DND-41 (cell line): ENCODE measurements around the gene RAB6A.
A peak's percentile ranks its signal among the peaks of the same experiment; 100 is the strongest.

Experiments used
- ATAC-seq: fragments of 200-7000 bp; cut with Tn5 transposase; 3 replicates; pipeline ENCODE4 v1.9.1; 2021; ENCODE audit warnings: low read depth; ENCODE audit not compliant: insufficient read depth
- DNase-seq: peaks from one replicate; pipeline ENCODE4 v3.0.0-alpha.2; 2020
- H2AFZ ChIP-seq: 2 replicates; pipeline ENCODE4 v1.6.0; 2012; ENCODE audit warnings: low read depth, low read length
- H3K27ac ChIP-seq: 2 replicates; pipeline ENCODE4 v1.5.1; 2012; ENCODE audit warnings: low read length, inconsistent platforms
- H3K27me3 ChIP-seq: fragments of 200-600 bp; sonication (generic); 2 replicates; pipeline ENCODE4 v1.6.0; 2012; ENCODE audit warnings: low read length, mild to moderate bottlenecking, inconsistent platforms; ENCODE audit not compliant: insufficient read depth, poor library complexity
- H3K36me3 ChIP-seq: 2 replicates; pipeline ENCODE4 v1.5.1; 2012; ENCODE audit warnings: low read length, inconsistent platforms; ENCODE audit not compliant: insufficient read depth
- H3K4me1 ChIP-seq: 2 replicates; pipeline ENCODE4 v1.5.1; 2012; ENCODE audit warnings: mild to moderate bottlenecking, low read length; ENCODE audit not compliant: insufficient read depth
- H3K4me2 ChIP-seq: 2 replicates; pipeline ENCODE4 v1.6.0; 2012; ENCODE audit warnings: mild to moderate bottlenecking, moderate library complexity, low read length, inconsistent platforms; ENCODE audit not compliant: insufficient read depth
- H3K4me3 ChIP-seq, 2 experiments: fragments of 200-600 bp in 1 of 2; shearing (Covaris generic) in 1 of 2; 2 replicates each; pipeline ENCODE4 v1.5.1; 2012 to 2016; ENCODE audit warnings: inconsistent platforms in 2 of 2, low read length in 2 of 2, mild to moderate bottlenecking in 2 of 2, low read depth in 1 of 2, moderate library complexity in 1 of 2
- H3K79me2 ChIP-seq: 2 replicates; pipeline ENCODE4 v1.6.0; 2012; ENCODE audit warnings: low read length, inconsistent platforms; ENCODE audit not compliant: insufficient read depth
- H3K9ac ChIP-seq: 2 replicates; pipeline ENCODE4 v1.6.0; 2012; ENCODE audit warnings: low read depth, mild to moderate bottlenecking, inconsistent platforms, low read length, moderate library complexity
- H3K9me3 ChIP-seq: 2 replicates; pipeline ENCODE4 v1.5.1; 2012; ENCODE audit warnings: low read length, moderate library complexity, mild to moderate bottlenecking, inconsistent platforms; ENCODE audit not compliant: insufficient read depth, severe bottlenecking
- H4K20me1 ChIP-seq: 2 replicates; pipeline ENCODE4 v1.6.0; 2012; ENCODE audit warnings: low read length; ENCODE audit not compliant: insufficient read depth
- CTCF ChIP-seq: IDR thresholded peaks from 2 replicates; pipeline ENCODE4 v1.5.1; 2012; ENCODE audit warnings: borderline replicate concordance, low read length, moderate library complexity, mild to moderate bottlenecking; ENCODE audit not compliant: poor library complexity, severe bottlenecking; ENCODE audit errors: extremely low read depth
- EZH2 ChIP-seq: IDR thresholded peaks from 3 replicates; pipeline ENCODE4 v1.6.1; 2012; ENCODE audit warnings: borderline replicate concordance, low read depth, mild to moderate bottlenecking, moderate library complexity, low read length, inconsistent platforms; ENCODE audit not compliant: severe bottlenecking

Gene RAB6A

DNA sequence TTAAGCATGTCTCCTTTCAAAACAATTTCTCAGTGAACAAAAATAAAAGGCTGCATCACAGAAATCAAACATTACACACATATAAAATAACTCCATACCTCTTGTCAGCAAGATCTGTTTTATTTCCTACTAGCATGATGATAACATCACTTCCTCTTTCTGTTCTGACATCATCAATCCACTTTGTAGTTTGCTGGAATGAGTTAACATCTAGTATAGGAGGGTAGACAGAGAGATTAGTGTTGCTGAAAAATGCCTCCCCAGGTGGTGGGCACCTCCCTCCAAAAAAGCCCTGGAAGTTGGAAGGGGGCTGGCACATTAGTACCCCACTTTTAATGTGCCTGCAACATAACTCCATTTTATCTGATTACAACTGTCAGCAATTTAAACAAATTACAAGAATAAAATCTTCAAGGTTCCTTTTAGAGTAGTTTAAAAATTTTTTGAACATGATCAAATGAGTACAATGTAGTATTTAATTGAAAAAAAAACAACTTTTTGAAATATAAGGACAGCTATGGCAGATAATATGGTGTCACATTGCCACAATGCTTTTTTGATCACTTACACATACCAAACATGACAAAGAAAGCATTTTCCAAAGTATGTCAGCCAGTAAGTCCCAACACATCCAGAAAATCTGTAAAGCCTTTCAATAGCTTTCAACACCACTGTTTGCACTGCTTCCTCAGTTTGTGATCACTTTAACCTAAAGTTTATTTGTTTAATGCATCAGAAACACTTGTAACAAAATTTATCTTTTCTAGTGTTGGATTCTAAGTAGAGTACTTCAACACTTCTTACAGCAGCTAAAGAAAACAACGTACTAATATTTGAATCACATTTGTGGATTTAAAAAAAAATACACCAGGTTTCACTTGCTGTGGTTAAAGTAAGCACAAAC, 44.5 kb downstream of the RAB6A start:
- H3K4me1 ChIP-seq: no peaks in the 10 kb centered on the region
- no peak overlapping the region for H2AFZ ChIP-seq
- H4K20me1 ChIP-seq: no peaks in the 10 kb centered on the region
- DNase-seq: no peak
- no peak overlapping the region for H3K4me2 ChIP-seq
- H3K4me3 ChIP-seq: no peak overlapping the region
- H3K27me3 ChIP-seq: no peaks in the 10 kb centered on the region
- H3K9me3 ChIP-seq: no peaks in the 10 kb centered on the region
- no peaks in the 10 kb centered on the region for H3K79me2 ChIP-seq
- no peak overlapping the region for H3K27ac ChIP-seq
- peaks cover 42% of the 10 kb centered on the region for H3K36me3 ChIP-seq
- TF ChIP-seq EZH2 (no peak), CTCF (no peak)
- ATAC-seq: peak; percentile 60
- no peak overlapping the region for H3K9ac ChIP-seq

DNA sequence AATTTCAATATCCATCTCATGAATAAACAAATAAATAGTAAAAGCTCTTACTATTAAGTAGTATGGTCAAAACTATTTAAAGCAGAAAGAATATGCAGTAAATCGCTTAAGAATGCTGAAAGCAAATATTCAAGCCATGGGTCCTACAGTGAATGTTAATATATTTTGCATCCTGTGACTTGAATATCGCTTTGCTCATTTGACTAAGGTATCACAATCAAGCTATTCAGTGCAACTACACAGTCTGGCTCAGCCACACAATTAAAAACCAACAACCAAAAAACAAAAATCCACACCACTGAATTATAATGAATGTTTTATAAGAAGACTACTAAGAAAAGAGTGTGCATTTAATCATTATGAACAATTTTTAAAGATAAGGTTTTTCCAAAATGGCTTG, 45.3 kb downstream of the RAB6A start:
- Histone ChIP-seq H3K4me1 (no peaks in the 10 kb centered on the region), H3K9ac (no peak overlapping the region), H3K4me2 (no peak overlapping the region), H3K36me3 (peaks cover 43% of the 10 kb centered on the region), H3K4me3 (no peak overlapping the region), H3K27me3 (no peaks in the 10 kb centered on the region), H3K9me3 (no peaks in the 10 kb centered on the region), H2AFZ (no peak overlapping the region), H4K20me1 (no peaks in the 10 kb centered on the region), H3K79me2 (no peaks in the 10 kb centered on the region), H3K27ac (no peak overlapping the region)
- TF ChIP-seq CTCF (no peak), EZH2 (no peak)
- DNase-seq (no peak), ATAC-seq (no peak)

GRCh38 chr11:73710964-73711363, 49.9 kb downstream of the RAB6A start:
- no peaks in the 10 kb centered on the region for H3K9me3 ChIP-seq
- H3K36me3 ChIP-seq: peaks cover 36% of the 10 kb centered on the region
- H3K79me2 ChIP-seq: no peaks in the 10 kb centered on the region
- DNase-seq (no peak), ATAC-seq (no peak)
- no peaks in the 10 kb centered on the region for H3K4me1 ChIP-seq
- no peak overlapping the region for H3K27ac ChIP-seq
- H3K4me3 ChIP-seq: no peak overlapping the region
- H3K4me2 ChIP-seq: no peak overlapping the region
- H2AFZ ChIP-seq: no peak overlapping the region
- no peaks in the 10 kb centered on the region for H4K20me1 ChIP-seq
- H3K27me3 ChIP-seq: no peaks in the 10 kb centered on the region
- H3K9ac ChIP-seq: no peak overlapping the region
- TF ChIP-seq CTCF (no peak), EZH2 (no peak)
